Loucy (cell line): Measurements from ENCODE around the gene LRRC71.

Experiments
- H2AFZ ChIP-seq: fragments of 200-600 bp; sonication (generic); 2 replicates; pipeline ENCODE4 v1.6.0; 2016; ENCODE audit warnings: antibody characterized with exemption, mild to moderate bottlenecking, low read length, moderate library complexity
- H3F3A ChIP-seq: fragments of 200-600 bp; 2 replicates; pipeline ENCODE4 v1.6.0; 2016; ENCODE audit warnings: antibody characterized with exemption, low read depth, mild to moderate bottlenecking
- H3K27me3 ChIP-seq: fragments of 200-600 bp; sonication (generic); 2 replicates; pipeline ENCODE4 v1.6.1; 2014; ENCODE audit warnings: low read length, mild to moderate bottlenecking; ENCODE audit not compliant: insufficient read depth, poor library complexity, severe bottlenecking
- H3K36me3 ChIP-seq: fragments of 200-600 bp; sonication (generic); 2 replicates; pipeline ENCODE4 v1.6.1; 2016; ENCODE audit warnings: low read length; ENCODE audit not compliant: insufficient read depth
- H3K4me1 ChIP-seq: fragments of 200-600 bp; sonication (generic); 2 replicates; pipeline ENCODE4 v1.5.1; 2014; ENCODE audit warnings: low read length, mild to moderate bottlenecking; ENCODE audit not compliant: insufficient read depth, poor library complexity, severe bottlenecking
- H3K4me2 ChIP-seq: fragments of 200-600 bp; sonication (generic); 2 replicates; pipeline ENCODE4 v1.6.0; 2014; ENCODE audit warnings: antibody characterized with exemption, low read length, low read depth, mild to moderate bottlenecking; ENCODE audit not compliant: poor library complexity, severe bottlenecking
- H3K4me3 ChIP-seq: fragments of 200-600 bp; sonication (generic); 2 replicates; pipeline ENCODE4 v1.5.1; 2014; ENCODE audit warnings: low read length, mild to moderate bottlenecking, mixed read lengths; ENCODE audit not compliant: poor library complexity, severe bottlenecking
- H3K79me2 ChIP-seq: fragments of 200-600 bp; sonication (generic); 2 replicates; pipeline ENCODE4 v1.6.1; 2014; ENCODE audit warnings: low read length; ENCODE audit not compliant: insufficient read depth
- H3K9ac ChIP-seq: fragments of 200-600 bp; sonication (generic); 2 replicates; pipeline ENCODE4 v1.6.0; 2014; ENCODE audit warnings: mild to moderate bottlenecking, low read depth, low read length, moderate library complexity; ENCODE audit not compliant: poor library complexity, severe bottlenecking
- H3K9me2 ChIP-seq: fragments of 200-600 bp; sonication (generic); replicated peaks from 2 replicates; pipeline ENCODE4 v1.6.1; 2016; ENCODE audit warnings: low read depth, low read length, mixed read lengths
- H3K9me3 ChIP-seq: fragments of 200-600 bp; sonication (generic); 2 replicates; pipeline ENCODE4 v1.6.1; 2014; ENCODE audit warnings: mild to moderate bottlenecking, antibody characterized with exemption, low read length, low read depth; ENCODE audit not compliant: insufficient read depth
- H4K20me1 ChIP-seq: fragments of 200-600 bp; sonication (generic); 2 replicates; pipeline ENCODE4 v1.6.0; 2014; ENCODE audit warnings: antibody characterized with exemption, low read length, mild to moderate bottlenecking; ENCODE audit not compliant: insufficient read depth, poor library complexity, severe bottlenecking
- EZH2phosphoT487 ChIP-seq: fragments of 200-600 bp; IDR thresholded peaks from 2 replicates; pipeline ENCODE4 v1.6.1; 2018; ENCODE audit warnings: antibody characterized with exemption, mild to moderate bottlenecking, moderate library complexity, borderline replicate concordance
- TF ChIP-seq, protein P1 (sequence below): fragments of 200-600 bp; sonication (generic); conservative IDR thresholded peaks from 2 replicates; pipeline ENCODE4 v1.5.1; 2014; ENCODE audit warnings: mild to moderate bottlenecking, antibody characterized with exemption, low read length

The LRRC71 gene

DNA sequence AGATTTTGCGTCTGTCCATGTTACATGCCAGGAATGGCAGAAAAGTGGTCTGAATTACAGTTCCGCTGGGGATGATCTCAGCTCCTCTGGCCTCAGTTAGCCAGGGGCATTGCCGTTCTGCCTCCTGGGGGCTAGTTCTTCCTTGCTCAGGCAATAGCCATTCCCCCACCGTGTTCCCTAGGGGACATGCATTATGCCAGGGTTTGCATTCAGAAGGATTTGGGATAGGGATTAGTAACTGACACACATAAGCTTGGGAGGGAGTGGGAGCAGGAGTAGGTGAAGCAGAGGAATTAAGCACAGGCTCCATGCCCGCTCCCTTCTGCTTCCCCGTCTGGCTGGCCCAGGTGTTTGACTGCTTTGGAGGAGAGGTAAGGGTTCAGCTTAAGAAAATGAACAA lies 12.7 kb downstream of the LRRC71 start:
- Histone ChIP-seq H3K36me3 (no peaks in the 10 kb centered on the region), H3K4me3 (no peak overlapping the region), H3F3A (no peaks in the 10 kb centered on the region), H3K79me2 (no peaks in the 10 kb centered on the region), H2AFZ (no peak overlapping the region), H3K9ac (no peak overlapping the region), H3K9me3 (no peaks in the 10 kb centered on the region), H3K27me3 (no peaks in the 10 kb centered on the region), H3K9me2 (no peaks in the 10 kb centered on the region), H4K20me1 (no peaks in the 10 kb centered on the region), H3K4me2 (no peak overlapping the region), H3K4me1 (no peaks in the 10 kb centered on the region)
- TF ChIP-seq EZH2phosphoT487, result no peak
- TF ChIP-seq, protein P1, sequence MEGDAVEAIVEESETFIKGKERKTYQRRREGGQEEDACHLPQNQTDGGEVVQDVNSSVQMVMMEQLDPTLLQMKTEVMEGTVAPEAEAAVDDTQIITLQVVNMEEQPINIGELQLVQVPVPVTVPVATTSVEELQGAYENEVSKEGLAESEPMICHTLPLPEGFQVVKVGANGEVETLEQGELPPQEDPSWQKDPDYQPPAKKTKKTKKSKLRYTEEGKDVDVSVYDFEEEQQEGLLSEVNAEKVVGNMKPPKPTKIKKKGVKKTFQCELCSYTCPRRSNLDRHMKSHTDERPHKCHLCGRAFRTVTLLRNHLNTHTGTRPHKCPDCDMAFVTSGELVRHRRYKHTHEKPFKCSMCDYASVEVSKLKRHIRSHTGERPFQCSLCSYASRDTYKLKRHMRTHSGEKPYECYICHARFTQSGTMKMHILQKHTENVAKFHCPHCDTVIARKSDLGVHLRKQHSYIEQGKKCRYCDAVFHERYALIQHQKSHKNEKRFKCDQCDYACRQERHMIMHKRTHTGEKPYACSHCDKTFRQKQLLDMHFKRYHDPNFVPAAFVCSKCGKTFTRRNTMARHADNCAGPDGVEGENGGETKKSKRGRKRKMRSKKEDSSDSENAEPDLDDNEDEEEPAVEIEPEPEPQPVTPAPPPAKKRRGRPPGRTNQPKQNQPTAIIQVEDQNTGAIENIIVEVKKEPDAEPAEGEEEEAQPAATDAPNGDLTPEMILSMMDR, result no peak

DNA sequence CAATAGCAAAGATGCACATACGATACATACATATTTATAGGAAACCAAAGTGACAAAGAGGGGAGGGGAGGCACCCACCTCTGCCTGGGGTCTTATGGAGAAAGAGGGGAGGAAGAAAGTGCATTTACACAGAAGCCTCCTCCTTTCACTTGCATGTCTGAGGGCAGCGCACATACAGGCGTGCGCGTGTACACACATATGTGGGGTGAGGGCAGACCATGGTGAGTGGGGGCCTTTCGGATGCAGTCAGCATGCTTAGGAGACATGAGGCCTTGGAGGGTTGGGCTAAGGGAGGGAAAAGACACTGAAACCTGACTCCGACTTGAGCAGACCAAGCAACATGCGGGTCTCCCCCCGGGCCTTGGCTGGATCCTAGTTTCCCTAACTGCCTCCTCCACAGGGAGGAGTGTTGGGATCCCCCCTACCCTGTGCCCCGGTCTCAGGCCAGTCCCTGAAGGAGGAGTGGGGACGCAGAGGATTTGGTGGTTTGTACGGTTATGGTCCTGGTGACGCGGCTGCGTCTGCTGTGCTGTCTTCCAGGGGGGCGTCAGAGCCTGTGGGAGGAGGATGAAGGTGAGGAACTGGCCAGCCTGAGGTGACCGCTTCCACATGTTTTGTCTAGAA lies 15.2 kb downstream of the LRRC71 start:
- Histone ChIP-seq H3F3A (no peaks in the 10 kb centered on the region), H4K20me1 (no peaks in the 10 kb centered on the region), H3K36me3 (no peaks in the 10 kb centered on the region), H3K4me2 (no peak overlapping the region), H3K9me3 (no peaks in the 10 kb centered on the region), H3K27me3 (no peaks in the 10 kb centered on the region), H3K9ac (no peak overlapping the region), H3K4me3 (no peak overlapping the region), H2AFZ (no peak overlapping the region), H3K79me2 (no peaks in the 10 kb centered on the region), H3K4me1 (no peaks in the 10 kb centered on the region), H3K9me2 (no peaks in the 10 kb centered on the region)
- TF ChIP-seq, protein P1, result no peak
- TF ChIP-seq EZH2phosphoT487, result no peak

DNA sequence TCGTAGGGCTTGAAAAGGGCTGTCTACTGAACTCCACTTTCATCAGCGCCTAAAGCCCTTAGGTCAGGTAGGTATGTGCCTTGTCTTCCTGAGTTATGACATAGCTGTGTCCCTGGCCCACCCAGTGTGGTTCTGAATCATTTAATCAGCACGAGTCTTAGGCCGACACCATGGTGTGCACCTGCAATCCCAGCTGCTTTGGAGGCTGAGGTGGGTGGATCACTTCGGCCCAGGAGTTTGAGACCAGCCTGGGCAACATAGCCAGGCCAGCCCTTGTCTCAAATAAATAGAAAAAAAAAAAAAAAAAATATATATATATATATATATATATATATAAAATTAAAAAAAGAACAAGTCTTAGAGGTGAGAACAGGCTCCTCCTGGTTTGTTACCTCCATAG lies 15.8 kb downstream of the LRRC71 start:
- Histone ChIP-seq H3K9me2 (no peaks in the 10 kb centered on the region), H3K36me3 (no peaks in the 10 kb centered on the region), H4K20me1 (no peaks in the 10 kb centered on the region), H3K9me3 (no peaks in the 10 kb centered on the region), H2AFZ (no peak overlapping the region), H3K4me3 (no peak overlapping the region), H3K4me1 (no peaks in the 10 kb centered on the region), H3F3A (no peaks in the 10 kb centered on the region), H3K9ac (no peak overlapping the region), H3K79me2 (no peaks in the 10 kb centered on the region), H3K27me3 (no peaks in the 10 kb centered on the region), H3K4me2 (no peak overlapping the region)
- TF ChIP-seq, protein P1, result no peak
- TF ChIP-seq EZH2phosphoT487, result no peak
